ENCODE results near the gene FAM53B.

The FAM53B gene

DNA sequence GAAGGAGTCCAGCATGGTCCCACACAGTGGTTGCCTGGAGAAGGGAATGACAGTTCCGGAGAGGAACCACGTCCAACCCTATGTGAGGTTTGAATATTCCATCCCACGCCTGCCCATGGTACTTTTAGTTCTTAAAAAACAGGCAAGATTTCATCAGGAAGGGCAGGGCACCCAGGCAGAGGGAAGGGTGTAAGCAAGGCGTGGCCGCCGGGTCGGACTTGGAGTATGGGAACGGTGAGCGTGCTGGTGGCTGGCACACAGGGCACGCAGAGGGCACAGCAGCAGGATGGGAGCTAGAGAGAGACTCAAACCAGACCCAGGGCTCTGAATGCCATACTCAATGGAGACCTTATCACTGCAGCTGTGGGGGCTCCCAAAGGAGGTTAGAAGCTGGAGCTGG, 34.3 kb downstream of the FAM53B start:
- DNase-seq (ENCODE audit: low spot score) = no peak

DNA sequence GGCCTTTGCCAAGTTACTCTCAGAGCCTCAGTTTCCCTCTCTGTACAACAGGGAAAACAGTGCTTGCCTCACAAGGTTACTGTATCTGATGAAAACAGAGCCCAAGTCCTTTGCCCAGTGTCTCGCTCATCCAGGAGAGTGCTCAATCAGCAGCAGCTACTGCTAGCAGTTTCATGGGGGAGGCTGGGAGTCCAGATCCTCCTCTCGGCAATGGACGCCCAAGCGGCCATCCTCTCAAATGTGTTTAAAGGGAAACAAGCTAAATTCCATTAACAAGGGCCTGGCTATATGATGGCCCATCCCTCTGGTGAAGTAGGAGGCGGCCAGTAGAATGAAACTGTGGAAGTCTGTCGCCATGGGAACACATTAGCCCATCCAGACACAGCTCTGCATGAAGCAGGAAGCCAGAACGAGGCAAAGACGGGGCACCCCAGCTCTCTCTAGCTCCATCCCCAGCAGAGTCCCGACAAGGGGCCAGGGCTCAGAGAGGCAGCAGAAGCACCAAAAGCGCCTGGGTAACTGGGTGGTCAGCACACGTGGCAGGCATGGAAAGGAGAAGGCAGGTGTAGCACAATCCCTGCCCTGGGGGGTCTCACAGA, 35.2 kb downstream of the FAM53B start:
- DNase-seq (ENCODE audit: low spot score) = no peak

DNA sequence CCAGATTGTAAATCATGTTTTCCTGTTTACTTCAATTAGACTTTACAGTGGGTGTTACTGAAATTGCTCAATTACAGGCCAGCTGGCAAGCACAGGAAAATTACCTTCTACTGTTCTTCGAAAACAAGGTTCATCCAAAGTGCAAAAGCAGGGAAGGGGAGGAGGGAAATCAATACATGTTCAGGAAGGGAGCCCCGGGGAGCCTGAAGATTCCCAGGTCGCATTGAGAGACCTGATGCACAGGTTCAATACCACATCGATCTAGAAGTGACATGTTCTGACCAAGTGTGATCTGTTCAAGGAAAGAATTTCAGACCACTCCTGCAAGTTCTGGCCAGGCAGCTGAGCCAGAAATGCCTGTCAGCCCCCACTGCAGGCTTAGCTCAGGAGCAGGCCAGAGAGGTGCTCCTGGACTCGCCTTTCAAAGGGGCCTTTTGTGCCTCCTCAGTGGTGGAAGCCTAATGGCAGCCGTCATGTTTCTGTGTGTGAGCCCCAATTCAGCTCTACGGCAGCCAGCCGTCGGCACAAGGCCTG, 35.9 kb downstream of the FAM53B start:
- no peak for DNase-seq (ENCODE audit: low spot score)

DNA sequence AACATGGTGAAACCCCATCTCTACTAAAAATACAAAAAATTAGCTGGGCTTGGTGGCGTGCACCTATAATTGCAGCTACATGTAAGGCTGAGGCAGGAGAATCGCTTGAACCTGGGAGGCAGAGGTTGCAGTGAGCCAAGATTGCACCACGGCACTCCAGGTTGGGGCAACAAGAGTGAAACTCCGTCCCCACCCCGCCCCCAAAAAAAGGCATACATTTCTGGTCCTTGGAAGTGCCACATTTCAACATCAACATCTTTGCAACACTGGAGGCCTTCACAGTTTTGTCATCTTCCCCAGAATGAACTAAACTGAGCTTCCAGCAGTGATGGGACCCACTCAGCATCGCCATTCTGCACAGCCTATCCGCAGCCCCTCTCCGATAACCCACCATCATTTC, 36.6 kb downstream of the FAM53B start:
- no peak for DNase-seq (ENCODE audit: low spot score)

DNA sequence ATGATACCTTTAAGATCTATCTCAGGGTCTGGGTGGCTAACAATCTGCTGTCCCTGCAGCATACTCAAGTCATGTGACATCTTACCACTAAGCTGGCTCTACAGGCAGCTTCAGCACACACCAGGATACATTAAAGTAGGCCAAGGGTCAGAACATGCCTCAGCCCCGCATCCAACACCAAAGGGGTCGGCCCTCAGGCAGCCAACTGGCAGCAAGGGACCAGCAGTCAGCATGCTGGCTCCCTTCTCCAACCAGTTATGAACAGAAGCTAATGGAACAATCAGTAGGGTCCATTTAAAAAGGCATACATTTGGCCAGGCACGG, 37.1 kb downstream of the FAM53B start:
- DNase-seq (ENCODE audit: low spot score) = no peak

DNA sequence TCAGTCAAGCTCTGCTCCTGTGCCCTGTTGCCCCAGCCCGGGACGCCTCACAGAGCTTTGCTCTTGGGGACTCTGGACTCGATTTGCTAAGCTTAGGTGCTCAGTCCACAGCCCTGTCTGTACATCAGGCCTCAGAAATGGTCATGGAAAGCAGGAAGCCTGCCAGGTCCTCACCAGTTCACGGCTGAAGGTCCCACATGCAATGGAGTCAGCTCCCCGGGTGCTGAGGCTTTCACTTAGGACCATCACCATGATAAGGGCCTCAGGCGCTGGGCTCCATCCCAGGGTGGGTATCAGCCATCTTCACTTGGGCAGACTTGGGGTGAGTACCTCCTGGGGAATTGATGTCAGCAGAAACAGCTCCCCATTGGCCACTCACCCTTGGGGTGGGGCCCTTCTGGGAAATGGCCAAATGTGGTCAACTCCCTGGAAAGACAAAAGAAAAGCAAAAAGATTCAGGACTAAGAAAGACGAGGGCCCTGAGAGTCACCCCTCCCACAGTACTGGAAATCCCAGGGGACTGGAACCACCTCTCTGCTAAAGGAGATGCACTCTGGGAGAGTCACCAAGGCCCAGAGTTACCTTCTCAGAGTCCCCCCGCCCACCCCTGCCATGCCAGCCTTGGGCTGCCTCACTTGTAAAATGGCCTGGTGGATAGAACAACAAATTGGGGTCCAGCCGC, 37.6 kb downstream of the FAM53B start:
- no peak for DNase-seq (ENCODE audit: low spot score)

DNA sequence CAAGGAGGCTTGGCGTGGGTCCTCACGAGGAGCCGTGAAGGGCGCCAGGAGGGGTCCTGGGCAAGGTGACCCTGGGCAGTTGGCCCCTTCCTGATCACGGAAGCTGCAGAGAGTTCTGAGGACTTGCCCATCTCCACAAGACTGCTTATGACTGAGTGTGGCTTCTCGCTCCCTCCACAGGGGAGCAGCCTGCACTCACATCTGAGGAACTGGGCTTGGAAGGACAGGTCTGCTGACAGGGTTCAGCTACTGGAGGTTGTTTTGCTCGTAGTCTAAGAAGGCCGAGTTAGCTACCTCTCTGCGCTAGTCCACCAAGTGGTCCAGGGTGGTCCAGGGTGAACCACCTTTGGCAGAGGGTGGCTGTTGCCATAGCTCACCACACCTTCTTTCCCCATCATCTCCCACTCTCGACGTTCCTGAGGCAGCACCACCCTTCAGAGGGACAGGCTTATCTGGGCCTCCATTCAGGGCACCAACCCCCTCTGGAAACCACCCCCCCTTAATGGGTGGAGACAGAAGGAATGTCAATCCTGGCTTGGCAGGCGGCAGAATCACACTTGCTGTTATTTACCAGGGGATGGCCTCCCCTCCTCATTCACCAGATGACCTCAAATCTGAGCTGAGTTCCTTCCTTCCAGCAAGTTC, 38.2 kb downstream of the FAM53B start:
- DNase-seq (ENCODE audit: low spot score) = peak; percentile 89

DNA sequence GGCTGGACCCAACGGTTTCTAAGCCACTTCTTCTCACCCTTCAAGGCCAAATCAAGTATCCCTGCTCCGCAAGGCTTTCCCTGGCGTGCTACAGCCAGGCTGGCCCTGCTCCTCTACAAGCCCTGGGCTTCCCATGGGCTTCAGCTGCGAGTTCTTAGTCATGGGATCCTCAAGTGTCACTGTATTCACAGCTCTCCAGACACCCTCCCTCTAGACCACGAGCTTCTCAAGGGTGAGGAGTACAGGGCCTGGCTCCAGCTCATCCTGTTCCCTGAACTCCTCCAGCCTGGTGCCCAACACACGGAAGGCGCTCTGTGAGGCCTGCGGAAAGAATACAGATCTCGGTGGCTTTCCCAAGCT, 38.8 kb downstream of the FAM53B start:
- DNase-seq (ENCODE audit: low spot score) = no peak

DNA sequence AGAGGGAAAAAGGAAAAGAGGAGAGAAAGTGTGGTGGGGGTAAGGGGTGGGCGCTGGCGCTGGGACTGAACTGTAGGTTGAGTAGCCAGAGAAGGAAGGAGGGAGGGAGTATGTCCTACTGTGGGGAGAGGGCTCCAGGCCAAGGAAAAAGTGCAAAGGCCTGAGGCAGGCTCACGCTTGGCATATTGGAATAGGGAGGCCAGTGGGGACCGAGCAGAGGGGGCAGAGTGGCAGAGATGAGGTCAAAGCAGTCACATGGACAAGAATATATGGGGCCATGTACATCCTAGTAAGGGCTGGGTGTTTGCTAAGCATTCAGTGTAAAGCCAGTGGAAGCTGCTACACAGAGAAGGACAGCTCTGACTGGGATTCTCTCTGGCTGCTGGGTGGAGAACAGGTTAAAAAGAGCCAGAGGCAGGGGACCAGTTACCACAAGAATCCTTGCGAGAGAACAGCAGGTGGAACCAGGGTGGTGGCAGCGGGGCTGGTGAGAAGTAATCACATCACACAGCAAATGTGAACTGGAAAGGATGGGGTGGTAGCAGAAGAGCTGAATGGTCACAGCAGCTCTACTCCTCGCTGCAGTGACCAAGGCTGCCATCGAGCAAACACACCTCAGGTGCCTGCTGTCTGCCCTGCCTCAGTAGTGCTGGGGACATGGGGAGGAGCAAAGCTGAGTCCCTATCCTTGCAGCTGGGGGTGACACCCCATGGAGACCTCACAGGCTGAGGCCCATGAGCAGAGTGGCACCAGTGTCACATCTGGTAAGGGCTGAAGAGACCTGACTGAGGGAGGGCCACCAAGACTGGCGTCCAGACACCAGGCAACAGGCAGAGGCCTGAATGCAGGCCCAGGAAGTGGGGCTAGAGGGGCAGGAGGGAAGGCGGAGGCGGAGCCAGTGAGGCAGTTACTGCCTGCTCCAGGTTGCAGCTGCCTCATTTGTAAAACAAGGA, 39.5 kb downstream of the FAM53B start:
- DNase-seq (ENCODE audit: low spot score) = no peak

DNA sequence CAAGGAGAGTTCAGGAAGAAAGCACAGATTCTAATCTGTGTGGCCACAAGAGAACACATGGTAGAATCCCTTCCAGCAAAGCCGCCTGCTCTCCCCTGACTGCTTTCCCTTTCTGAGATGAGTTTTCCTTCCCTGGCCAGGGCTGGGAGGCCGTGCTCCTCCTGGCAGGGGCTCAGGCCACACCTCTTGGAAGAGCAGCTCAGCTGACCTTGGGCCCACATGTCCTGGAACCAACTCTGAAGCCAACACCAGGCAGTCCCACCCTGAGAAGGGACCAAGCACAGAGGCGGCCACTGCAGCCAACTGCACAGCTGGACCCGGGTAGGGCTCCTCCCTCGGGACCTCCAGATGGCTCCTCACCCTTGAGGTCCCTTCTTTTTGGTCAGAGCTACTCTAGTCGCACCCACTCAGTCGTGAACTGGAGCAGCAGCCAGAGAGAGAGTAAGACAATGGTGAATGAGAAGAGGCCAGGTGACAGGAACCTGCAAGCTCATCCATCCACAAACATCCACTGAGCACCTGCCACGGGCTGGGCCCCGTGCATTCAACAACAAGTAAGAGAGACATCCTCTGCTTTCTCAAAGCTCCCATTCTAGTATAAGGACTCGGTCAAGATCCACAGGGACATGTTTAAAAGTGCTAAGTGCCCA, 40.3 kb downstream of the FAM53B start:
- DNase-seq (ENCODE audit: low spot score) = peak; percentile 87

DNA sequence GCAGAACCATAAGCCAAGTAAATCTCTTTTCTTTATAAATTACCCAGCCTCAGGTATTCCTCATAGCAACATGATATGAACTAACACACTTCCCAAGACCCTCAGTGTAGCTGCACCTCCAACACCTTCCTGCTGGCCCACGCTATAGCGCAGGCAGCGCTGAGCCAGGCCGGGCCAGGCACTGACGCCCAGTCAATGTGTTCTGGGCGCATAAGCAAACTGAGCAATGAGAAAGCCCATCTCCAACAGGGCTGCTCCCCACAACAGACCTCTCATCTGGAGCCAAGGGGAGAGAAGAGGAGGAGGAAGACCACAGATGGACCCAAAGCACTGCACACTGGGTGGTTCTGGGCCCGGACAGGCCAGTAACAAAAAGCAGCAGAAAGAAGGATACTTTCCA, 40.8 kb downstream of the FAM53B start:
- no peak for DNase-seq (ENCODE audit: low spot score)

DNA sequence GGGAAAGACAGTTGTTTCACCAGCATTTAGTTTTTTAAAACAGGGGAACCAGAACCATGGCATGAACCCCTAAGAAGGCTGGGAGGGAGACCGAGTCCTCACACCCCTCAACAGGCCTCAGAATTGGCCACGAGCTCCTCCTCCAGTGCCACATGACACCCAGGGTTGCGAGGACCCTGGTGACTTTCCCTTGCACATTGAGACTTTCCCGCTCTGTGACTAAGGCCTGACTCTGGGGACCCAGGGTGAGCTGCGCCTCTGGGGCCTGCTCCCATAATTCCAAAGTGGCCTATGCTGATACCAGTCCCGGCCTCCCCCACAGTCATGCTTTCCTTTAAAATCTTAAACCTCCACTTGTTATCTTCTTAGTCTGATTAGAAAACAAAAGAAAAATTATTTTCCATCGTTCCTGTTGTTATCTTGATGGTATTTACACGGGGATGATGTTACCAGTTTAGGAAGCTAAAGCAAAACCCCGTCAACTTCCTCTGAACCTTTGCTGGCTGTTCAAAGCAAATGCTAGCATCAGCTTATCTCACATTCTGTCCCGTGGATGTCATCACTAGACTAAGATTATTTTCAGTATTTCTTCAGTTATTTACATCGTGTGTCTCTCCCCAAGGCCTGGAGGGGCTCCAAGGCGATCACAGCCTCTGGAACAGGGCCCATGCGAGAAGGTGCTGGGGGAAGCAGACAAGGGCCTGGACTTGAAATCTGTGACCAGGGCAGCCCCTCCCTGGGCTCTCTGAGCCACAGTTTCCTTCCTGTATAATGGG, 42.1 kb downstream of the FAM53B start:
- peak; percentile 75 for DNase-seq (ENCODE audit: low spot score)

DNA sequence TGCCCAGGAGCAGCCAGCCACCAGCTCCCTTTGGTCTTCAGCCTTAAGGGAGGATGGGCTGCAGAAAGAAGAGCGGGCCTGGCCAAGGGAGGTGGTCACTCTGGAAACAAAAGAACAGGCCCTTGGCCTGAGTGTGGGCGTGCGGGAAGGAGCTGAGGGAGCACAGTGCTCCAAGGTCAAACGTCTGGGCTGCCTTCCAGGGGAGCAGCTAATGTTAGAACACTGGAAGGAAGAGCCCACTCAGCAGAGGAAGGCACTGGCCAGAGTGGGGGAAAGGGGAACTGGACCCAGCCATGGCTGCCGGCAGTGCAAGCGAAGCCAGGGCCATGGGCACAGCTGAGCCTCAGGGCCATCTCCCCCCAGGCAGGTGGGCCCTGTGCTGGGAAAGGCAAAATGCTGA, 42.7 kb downstream of the FAM53B start:
- peak; percentile 89 for DNase-seq (ENCODE audit: low spot score)

DNA sequence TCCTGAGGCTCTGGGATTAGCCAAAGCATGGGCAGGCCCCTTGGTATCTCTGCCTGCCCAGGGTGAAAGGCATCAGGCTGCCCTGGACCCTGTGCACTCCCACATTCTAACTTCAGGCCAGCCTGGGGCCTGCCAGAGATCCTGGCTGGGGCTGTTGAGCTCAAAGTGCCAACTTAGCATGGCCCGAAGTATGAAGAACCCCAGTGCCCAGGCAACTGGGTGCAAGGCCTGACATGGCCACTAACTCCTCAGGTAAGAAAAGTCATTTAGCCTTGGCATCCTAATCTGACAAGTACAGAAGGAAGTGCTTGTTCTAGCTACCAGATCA, 43.2 kb downstream of the FAM53B start:
- no peak for DNase-seq (ENCODE audit: low spot score)

DNA sequence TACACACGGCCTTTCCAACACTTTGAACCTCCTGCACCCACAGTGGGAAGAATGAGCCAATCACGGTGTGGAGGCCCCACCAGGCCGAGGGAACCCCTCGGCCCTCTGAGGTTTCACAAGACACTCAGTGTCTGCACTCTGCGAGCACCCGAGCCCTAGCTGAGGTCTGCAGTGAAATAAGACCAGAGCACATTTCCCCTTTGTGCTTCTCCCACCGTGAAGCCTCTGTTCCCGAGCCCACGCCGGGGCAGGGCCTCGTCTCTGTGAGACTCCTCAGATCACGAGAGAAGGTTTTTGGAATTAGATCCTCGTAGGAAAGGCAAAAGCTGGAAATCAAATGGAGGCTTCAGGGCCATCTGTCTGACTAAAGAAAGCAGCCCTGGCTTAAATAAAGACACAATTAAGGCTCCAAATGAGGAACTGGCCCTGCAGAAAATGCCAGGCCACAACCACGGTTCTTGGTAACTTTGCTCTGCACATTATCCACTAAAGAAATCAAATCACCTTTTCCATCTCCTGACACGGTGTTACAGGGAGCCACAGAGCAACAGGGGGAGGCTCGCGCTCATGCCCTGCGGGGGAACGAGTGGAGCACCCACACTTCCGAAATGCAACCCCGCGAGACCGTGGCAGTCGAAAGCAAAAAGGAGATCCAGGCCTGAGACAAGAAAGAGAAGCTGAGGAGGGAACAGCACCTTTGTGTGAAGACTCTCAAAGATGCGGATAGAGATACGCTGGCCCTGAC, 43.7 kb downstream of the FAM53B start:
- DNase-seq (ENCODE audit: low spot score) = no peak

DNA sequence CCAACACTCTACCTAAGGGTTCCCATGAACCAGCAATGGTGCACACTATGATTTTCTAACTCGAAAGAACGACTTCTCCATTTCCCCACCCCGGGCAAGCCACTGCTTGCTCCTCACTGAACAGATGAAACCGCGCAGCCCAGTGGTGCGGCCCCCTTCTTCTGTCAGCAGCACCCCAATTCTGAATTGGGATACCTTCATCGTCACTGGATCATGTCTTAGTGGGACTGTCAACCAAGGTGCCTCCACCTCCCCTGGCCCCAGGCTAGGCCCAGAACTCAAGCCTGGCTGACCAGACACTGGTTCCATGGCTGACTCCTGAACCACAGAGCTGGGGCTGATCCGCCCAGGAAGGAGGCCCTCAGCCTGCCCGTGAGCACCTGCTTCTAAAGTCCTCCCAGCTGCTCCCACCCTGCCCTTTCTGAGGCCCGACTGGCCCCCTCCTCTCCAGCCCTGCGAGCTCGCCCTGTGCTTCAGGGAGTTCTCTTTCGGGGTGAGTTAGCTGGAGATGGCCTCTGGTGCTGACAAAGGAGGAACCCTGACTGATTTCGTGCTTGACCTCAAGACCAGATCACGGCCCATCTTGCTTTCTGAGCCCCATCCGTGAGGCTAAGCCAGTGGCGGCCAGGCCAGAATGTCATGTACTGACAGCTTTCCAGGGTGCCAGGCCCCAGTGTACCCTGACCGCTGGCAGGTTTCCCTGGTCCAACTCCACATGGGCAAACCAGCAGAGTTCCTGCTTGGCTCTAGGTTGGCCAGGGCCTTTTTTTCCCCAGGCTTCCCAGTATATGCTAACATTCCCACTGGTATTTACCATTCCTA, 44.5 kb downstream of the FAM53B start:
- DNase-seq (ENCODE audit: low spot score) = no peak

DNA sequence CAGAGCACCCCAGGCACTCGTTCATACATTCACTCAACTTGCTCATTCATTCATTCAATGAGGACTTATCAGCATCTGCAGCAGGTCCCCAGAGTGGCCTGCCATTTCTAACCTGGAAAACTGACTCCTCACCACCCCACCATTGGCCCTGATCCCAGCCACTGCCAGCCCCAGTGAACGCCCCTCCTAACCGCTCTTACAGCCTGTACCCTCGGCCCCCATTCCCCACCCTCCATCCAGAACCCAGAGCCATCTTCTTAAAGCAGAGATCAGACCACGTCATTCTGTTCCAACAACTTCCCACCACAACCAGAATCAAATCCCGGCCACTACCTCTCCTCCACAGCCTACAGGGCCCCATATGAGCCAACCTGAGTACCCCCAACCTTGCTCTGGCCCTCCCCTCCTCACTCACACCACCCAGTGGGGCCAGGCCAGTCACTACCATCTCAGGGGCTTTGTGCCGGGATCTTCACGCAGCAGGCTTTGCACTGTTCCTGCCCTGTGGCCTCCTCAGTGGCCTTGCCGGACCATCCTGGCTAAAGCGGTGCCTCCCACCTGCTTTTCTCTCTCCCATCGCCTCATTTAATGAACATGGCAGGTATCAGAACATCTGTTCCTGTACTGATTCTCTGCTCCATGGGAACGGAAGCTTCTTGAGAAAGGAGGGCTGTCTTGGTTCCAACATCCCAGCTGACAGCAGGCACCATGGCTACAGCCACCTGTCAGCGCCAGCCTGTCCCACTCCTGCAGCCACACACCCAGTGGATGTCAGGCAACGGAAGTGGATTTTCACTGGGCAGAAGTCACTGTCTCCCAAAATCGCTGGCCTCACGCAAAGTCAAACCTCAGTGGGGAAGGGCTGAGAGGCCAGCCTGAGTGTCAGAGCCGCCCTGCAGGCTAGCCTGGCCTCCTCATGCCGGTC, 45.4 kb downstream of the FAM53B start:
- no peak for DNase-seq (ENCODE audit: low spot score)

DNA sequence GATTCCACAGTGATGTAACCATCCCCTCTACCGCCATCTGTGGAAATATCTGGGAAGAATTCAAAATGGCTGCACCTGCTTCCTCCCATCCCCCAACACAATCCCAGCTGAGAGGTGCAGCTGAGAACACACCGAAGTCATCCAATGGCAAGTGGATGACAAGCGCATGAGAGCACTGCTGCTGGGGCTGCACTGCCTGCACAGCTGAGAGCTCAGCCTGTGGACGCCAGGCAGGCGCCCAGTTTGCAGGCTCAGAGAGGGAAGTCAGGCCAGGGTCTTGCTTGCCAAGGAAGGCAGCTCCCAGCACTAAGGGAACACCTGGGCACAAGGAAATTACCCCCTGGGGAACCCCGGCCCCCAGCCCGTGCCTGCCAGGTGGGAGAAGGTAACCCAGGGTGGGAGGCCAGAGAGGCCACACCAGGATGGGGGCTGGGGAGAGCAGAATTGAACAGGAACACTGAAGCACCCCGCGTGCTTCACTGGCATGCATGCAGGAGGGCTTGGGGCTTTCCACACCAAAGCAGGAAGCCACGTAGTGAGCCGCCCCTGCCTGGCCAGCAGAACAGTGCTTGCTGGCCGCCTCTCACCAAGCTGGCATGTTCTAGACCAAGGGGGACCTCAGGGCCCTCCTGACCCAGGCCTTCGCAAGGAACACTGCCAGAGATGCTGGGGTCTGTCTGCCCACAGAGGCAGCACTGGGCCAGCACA, 46.2 kb downstream of the FAM53B start:
- no peak for DNase-seq (ENCODE audit: low spot score)
